Measurements from ENCODE around the gene PANK4. TPM values are rescaled to one million over a fixed set of nuclear protein-coding genes. Genes with fewer than 3 reads are reported as not detected.

Gene PANK4
- total RNA-seq, 8 experiments from 2014 or later = 24.9 to 44.0 (median 37.3) TPM

DNA sequence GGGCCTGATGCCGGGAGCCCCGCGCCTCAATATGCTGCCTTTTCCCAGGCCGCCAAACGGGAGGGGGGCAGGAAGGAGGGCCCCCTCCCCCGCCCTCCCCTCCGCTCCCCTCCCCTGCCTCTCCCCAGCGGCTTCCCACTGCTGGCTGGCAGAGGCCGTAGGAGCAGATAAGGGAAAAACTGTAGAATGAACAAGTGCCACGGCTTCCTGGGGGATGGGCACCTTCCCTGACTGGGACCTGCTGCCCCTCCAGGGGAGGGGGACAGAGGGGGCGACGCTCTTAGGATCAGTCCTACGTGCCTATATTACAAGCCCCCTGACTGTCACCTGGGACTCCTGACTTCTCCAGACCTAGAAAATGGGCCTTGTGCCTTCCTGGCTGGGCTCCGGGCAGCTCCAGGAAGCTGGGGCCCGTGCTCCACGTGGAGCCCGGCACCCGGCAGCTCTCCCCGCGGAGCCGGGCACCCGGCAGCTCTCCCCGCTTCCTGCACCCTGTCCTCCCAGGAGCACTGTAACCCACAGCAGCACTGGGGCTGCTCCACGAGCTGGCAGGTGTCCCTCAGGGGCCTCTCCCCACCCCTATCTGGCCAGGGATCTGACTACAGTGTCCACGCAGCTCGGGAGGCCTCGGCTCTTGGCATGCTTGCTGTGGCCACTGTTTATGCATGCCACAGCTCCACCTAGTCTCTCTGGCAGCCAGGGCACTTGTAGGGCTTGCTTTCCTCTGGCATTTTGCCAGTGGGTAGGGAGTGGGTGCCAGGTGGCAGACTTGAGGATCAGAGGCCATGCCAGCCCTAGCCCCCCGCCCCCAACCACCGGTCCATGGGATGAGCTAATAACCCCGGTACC, 4.3 kb upstream of the PANK4 start:
- H3K27ac ChIP-seq = peak overlapping the region; percentile 27 to 58
- ATAC-seq (replicated peaks in 6 of 8) = no peak
- WGBS, 10 experiments = 0 to 70% (median 17%) methylated on average over 2 to 17 of the region's 30 CpGs; no CpG with 5 or more reads in 5 of the 10 experiments
- peaks cover 78 to 81% of the 10 kb centered on the region in 2 donors for H3K4me1 ChIP-seq (replicated peaks in 1 of 2)
- peak overlapping the region; percentile 32 to 90 (median 40) for H3K4me3 ChIP-seq
- in situ Hi-C loops (cut with MboI; ENCODE audit: low pct_unique_long_range_greater_than_20kb in 2 of 9, low sequenced_read_pairs in 9 of 9, unreplicated experiment in 9 of 9) = loop anchor here in 3 of 9 experiments (25.0 kb wide), 2 partner anchors 93 to 118 kb away; partner anchors contain the start of gene PEX10 (in 2 of the 3)

DNA sequence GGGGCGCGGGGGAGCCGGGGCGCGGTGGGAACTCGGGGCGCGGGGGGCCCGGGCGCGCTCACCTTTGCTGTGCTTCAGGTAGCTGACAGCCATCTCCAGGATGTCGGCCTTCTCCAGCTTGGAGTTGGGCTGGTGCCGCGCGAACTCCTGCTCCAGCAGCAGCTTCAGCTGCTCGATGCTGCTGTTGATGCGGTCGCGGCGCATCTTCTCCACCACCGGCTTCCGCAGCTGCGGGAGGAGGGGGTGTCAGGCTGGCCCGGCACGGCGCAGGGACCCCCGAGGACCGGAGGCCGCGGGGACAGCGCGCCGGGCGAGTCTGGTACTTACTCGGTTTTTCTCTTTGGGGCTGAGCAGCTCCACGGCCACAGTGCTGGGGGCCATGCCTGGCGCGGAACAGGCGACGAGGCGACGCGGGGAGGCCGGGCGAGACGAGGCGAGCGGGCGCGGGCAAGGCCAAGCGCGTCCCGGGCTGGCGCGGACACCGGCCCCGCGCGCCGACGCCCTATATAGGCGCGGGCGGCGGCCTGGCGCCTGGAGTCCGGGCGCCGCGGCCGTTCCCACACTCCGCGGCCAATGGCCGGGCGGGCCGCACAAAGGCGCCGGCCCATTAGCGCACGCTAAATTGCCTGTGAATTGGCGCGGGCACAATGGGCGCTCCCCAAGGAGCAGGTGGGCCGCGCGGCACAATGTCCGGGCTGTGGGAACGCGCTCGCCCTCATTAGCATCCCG, 3.6 kb upstream of the PANK4 start, which contains the start of gene HES5:
Gene HES5, minus strand, starts transcription at position 480 of the 729 bp plus-strand sequence. Its CDS starts 99 bp downstream, at position 381.
- H3K4me1 ChIP-seq (replicated peaks in 1 of 2) = peaks cover 74 to 77% of the 10 kb centered on the region in 2 donors
- peak within 1 kb of the TSS; percentile 32 to 90 (median 40) for H3K4me3 ChIP-seq
- 0 to 6% (median 0%) methylated on average over 1 to 27 of the region's 91 CpGs; no CpG with 5 or more reads in 4 of the 10 experiments for WGBS, 10 experiments
- peak within 1 kb of the TSS; percentile 50 to 80 for H3K27ac ChIP-seq
- in situ Hi-C loops (cut with MboI; ENCODE audit: low pct_unique_long_range_greater_than_20kb in 2 of 9, low sequenced_read_pairs in 9 of 9, unreplicated experiment in 9 of 9) = loop anchor here in 3 of 9 experiments (25.0 kb wide), 2 partner anchors 93 to 118 kb away; partner anchors contain the start of gene PEX10 (in 2 of the 3)
- ATAC-seq (replicated peaks in 6 of 8) = peak; percentile 1 to 43 (median 24)

DNA sequence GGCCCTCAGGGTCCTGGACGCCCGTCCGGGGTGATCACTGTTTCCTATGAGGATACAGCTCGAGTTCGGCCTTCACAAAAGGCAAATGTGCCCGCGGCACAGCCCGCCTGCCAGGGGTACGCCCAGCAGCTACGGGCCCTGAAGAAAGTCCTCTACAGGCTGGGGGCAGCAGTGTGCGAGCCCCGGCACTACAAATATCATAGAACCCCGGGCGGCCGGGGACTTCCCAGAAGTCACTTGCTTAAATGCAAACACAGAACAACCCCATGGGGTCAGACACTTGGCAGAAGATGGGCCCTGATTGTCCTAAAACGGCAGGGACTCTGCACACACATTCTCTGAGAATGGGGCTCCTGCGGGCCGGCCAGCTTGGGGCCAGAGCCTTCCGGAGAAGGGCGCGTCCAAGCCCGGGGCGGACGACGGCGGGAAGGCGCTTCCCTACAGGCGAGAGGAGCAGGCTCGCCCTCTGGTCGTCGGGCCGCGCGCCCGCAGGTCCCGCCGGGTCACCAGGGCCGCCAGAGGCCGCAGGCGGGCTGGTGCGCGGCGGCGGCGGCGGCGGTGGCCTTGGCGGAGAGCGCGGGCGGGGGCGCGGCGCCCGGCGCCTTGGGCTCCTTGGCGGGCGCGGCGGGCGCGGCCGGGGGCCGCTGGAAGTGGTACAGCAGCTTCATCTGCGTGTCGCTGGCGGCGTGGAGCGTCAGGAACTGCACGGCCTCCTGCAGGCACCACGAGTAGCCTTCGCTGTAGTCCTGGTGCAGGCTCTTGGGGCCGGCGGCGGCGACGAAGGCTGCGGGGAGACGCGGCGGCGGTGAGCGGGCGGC, 2.8 kb upstream of the PANK4 start:
- in situ Hi-C loops (cut with MboI; ENCODE audit: low pct_unique_long_range_greater_than_20kb in 2 of 9, low sequenced_read_pairs in 9 of 9, unreplicated experiment in 9 of 9) = loop anchor here in 3 of 9 experiments (25.0 kb wide), 2 partner anchors 92 to 117 kb away; partner anchors contain the start of gene PEX10 (in 2 of the 3)
- peak overlapping the region; percentile 50 to 80 for H3K27ac ChIP-seq
- peak in 2 of 8 experiments; percentile 3 to 4 for ATAC-seq (replicated peaks in 6 of 8)
- H3K4me3 ChIP-seq = peak overlapping the region; percentile 32 to 90 (median 40)
- 6 to 67% (median 20%) methylated on average over 3 to 25 of the region's 84 CpGs; no CpG with 5 or more reads in 4 of the 10 experiments for whole genome bisulfite sequencing, 10 experiments
- H3K4me1 ChIP-seq (replicated peaks in 1 of 2) = peaks cover 74 to 77% of the 10 kb centered on the region in 2 donors

- H3K27ac ChIP-seq = peak overlapping the region; percentile 50 to 80
- peak overlapping the region; percentile 32 to 90 (median 40) for H3K4me3 ChIP-seq
- in situ Hi-C loops (cut with MboI; ENCODE audit: low pct_unique_long_range_greater_than_20kb in 2 of 9, low sequenced_read_pairs in 9 of 9, unreplicated experiment in 9 of 9) = loop anchor here in 3 of 9 experiments (25.0 kb wide), 2 partner anchors 91 to 116 kb away; partner anchors contain the start of gene PEX10 (in 2 of the 3)
- no peak for ATAC-seq (replicated peaks in 6 of 8)
- WGBS, 10 experiments = 0% methylated on average over 1 of the region's 10 CpGs; no CpG with 5 or more reads in 9 of the 10 experiments
- H3K4me1 ChIP-seq (replicated peaks in 1 of 2) = peaks cover 74 to 77% of the 10 kb centered on the region in 2 donors
Observed at GRCh38 chr1:2528611-2528965, 2.2 kb upstream of the PANK4 start.

DNA sequence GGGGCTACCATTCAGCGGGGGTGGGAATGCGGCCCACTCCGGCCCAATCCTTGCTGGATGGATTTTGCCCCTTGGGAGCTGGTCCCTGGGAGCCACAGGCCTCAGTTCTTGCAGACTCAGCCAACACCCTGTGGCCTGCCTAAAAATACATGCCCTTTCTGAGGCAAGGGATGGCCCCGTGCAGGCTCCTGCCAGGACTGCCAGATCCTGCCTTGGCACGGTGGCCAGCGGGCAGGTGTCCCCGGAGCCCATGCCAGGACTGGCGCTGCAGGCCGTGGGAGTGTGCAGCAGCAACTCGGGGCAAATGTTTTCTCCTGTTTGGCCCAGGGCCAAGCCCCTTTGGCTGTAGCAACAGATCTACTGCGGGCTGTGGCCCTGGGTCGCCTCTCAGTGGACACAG, 1.6 kb upstream of the PANK4 start:
- Histone ChIP-seq H3K4me3 (peak overlapping the region; percentile 32 to 90 (median 40)), H3K4me1 (replicated peaks in 1 of 2) (peaks cover 71 to 73% of the 10 kb centered on the region in 2 donors)

DNA sequence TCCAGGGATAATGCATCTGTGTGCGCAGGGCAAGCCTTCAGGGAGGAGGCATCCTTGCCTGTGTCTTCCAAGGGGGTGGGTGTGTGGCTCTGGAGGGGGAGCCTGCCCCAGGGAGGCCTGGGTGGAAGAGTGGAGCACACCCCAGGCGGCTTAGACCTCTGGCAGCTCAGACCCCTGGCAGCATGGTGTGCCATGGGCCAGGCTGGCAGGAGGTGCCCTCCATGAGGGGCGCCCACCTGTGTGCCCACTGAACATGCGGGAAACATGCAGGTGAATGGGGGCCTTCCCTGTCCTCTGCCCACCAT, 1.1 kb upstream of the PANK4 start:
- in situ Hi-C loops (cut with MboI; ENCODE audit: low pct_unique_long_range_greater_than_20kb in 2 of 9, low sequenced_read_pairs in 9 of 9, unreplicated experiment in 9 of 9) = loop anchor here in 3 of 9 experiments (25.0 kb wide), 2 partner anchors 90 to 115 kb away; partner anchors contain the start of gene PEX10 (in 2 of the 3)
- H3K27ac ChIP-seq = no peak overlapping the region
- peak overlapping the region in 4 of 5 donors; percentile 32 to 90 (median 48) for H3K4me3 ChIP-seq
- 50% methylated on average over 1 of the region's 4 CpGs; no CpG with 5 or more reads in 9 of the 10 experiments for WGBS, 10 experiments
- no peak for ATAC-seq (replicated peaks in 6 of 8)
- H3K4me1 ChIP-seq (replicated peaks in 1 of 2) = peaks cover 66 to 68% of the 10 kb centered on the region in 2 donors

More for the DNA sequence above, 1.6 kb upstream of the PANK4 start:
- ATAC-seq (replicated peaks in 6 of 8) = no peak
- in situ Hi-C loops (cut with MboI; ENCODE audit: low pct_unique_long_range_greater_than_20kb in 2 of 9, low sequenced_read_pairs in 9 of 9, unreplicated experiment in 9 of 9) = loop anchor here in 3 of 9 experiments (25.0 kb wide), 2 partner anchors 91 to 116 kb away; partner anchors contain the start of gene PEX10 (in 2 of the 3)
- WGBS, 10 experiments = 20 to 100% (median 62%) methylated on average over 1 to 7 of the region's 12 CpGs; no CpG with 5 or more reads in 4 of the 10 experiments
- peak overlapping the region in 1 of 2 donors; percentile 80 for H3K27ac ChIP-seq

DNA sequence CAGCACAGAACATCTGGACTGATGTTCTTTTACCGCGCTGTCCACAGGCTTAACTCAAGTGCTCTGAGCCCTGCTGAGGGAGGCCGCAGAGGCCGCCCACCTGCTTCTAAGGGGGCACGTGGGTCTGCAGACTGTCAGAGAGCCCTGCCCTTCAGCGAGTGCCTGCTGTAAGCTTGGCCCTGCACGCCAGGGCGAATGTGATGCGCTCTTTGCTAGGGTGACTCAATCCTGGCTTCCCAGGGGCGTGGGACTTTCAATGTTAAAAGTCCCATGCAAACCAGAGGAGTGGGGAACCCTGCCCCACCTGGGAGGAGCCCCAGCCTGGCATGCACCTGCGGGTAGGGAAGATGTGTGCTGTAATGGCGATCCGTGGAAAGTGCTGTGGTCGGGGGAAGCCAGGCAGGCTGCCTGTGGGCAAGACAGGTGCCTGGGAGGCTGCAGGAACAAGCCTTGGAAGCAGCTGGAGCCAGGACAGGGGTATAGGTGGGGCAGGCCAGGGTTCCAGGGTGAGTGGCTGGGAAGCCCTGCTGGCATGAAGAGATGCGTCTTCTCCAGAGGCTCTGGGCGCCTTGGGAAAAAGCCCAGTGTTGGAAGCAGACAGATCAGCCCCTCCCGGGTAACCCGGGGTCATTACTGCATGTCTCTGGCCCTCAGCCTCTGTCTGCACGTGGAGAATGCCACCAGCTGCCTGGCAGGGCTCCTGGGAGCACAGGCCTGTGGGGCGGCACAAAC, 594 bp upstream of the PANK4 start:
- H3K27ac ChIP-seq = peak overlapping the region; percentile 97 to 98
- H3K4me3 ChIP-seq = peak overlapping the region; percentile 60 to 91 (median 80)
- in situ Hi-C loops (cut with MboI; ENCODE audit: low pct_unique_long_range_greater_than_20kb in 2 of 9, low sequenced_read_pairs in 9 of 9, unreplicated experiment in 9 of 9) = loop anchor here in 3 of 9 experiments (25.0 kb wide), 2 partner anchors 90 to 115 kb away; partner anchors contain the start of gene PEX10 (in 2 of the 3)
- 0 to 26% (median 0%) methylated on average over 1 to 6 of the region's 20 CpGs; no CpG with 5 or more reads in 5 of the 10 experiments for WGBS, 10 experiments
- peak; percentile 38 to 55 (median 44) for ATAC-seq (replicated peaks in 6 of 8)
- peaks cover 60 to 63% of the 10 kb centered on the region in 2 donors for H3K4me1 ChIP-seq (replicated peaks in 1 of 2)

DNA sequence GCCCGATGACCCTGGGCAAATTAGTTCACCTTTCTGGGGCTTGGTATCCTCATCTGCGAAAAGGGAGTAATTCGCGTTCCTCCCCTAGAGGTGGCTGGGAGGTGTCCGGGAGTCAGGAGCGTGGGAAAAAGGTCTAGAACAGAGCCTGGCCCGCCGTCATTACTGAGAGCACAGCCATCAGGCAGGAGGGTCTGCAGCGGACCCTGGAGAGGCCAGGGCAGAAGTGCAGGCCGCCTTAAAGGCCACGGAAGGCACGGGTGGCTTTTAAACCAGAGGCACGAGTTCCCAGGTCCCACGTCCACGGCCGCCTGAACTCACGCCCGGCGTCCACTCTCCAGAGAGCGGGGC, 850 bp downstream of the PANK4 start:
- Histone ChIP-seq H3K4me3 (peak overlapping the region; percentile 60 to 91 (median 80)), H3K4me1 (replicated peaks in 1 of 2) (peaks cover 46 to 48% of the 10 kb centered on the region in 2 donors), H3K27ac (peak overlapping the region; percentile 97 to 98)
- in situ Hi-C loops (cut with MboI; ENCODE audit: low pct_unique_long_range_greater_than_20kb in 2 of 9, low sequenced_read_pairs in 9 of 9, unreplicated experiment in 9 of 9) = loop anchor here in 3 of 9 experiments (25.0 kb wide), 2 partner anchors 88 to 113 kb away; partner anchors contain the start of gene PEX10 (in 2 of the 3)
- WGBS, 10 experiments = 0 to 6% (median 1%) methylated on average over 1 to 19 of the region's 20 CpGs; no CpG with 5 or more reads in 3 of the 10 experiments
- no peak for ATAC-seq (replicated peaks in 6 of 8)

DNA sequence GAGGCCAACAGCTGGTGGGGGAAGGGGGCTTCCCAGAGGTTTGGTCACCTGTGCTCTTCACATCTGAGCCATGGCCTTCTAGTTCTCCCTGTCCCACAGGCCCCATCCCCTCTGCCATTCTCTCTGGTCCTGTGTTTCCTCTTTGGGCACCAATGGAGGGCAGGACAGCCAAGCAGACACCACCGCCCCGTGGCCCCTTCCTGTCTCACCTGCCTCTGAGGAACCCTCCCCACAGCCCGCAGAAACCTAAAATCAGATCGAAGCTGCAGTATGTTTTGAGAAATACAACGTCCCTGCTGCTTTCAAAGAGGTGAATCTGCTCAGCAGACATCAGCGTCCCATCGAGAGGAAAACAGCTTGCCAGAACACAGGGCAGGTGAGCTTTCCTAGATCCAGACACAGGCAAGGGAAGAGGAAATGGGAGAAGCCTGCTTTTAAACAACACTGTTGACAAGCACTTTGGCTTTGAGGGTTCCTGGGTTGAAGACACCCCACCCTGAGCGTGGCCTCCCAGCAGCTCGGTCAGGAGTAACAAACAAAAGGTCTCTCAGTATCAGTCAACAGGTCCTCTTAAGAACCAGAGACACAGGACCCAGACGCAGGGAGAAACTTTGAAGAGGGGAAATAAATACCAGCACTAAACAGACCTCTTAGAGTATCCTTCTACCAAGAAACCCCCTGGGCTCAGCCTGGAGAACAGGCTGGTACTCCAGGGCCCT, 2.3 kb downstream of the PANK4 start:
- in situ Hi-C loops (cut with MboI; ENCODE audit: low pct_unique_long_range_greater_than_20kb in 2 of 9, low sequenced_read_pairs in 9 of 9, unreplicated experiment in 9 of 9) = no loop called here
- 67 to 85% (median 80%) methylated on average over 2 to 10 of the region's 10 CpGs; no CpG with 5 or more reads in 3 of the 10 experiments for WGBS, 10 experiments
- ATAC-seq (replicated peaks in 6 of 8) = no peak
- peaks cover 42 to 44% of the 10 kb centered on the region in 2 donors for H3K4me1 ChIP-seq (replicated peaks in 1 of 2)
- peak overlapping the region in 1 of 5 donors; percentile 60 for H3K4me3 ChIP-seq
- no peak overlapping the region for H3K27ac ChIP-seq

- no peak for ATAC-seq (replicated peaks in 6 of 8)
- no peak overlapping the region for H3K27ac ChIP-seq
- 65 to 93% (median 87%) methylated on average over 3 to 18 of the region's 32 CpGs; no CpG with 5 or more reads in 3 of the 10 experiments for WGBS, 10 experiments
- in situ Hi-C loops (cut with MboI; ENCODE audit: low pct_unique_long_range_greater_than_20kb in 2 of 9, low sequenced_read_pairs in 9 of 9, unreplicated experiment in 9 of 9) = no loop called here
- H3K4me1 ChIP-seq (replicated peaks in 1 of 2) = peaks cover 34 to 37% of the 10 kb centered on the region in 2 donors
- H3K4me3 ChIP-seq = no peak overlapping the region
Observed at GRCh38 chr1:2523191-2523890, 3.1 kb downstream of the PANK4 start.
